HEK293 (cell line): ENCODE data around the gene PCDHGB3.

ENCODE experiments used
- CTCF ChIA-PET: fragments of 350-600 bp; formaldehyde crosslinking; extraction: SDS; loops from one replicate; lab custom pipeline; 2021; ENCODE audit warnings: antibody characterized with exemption; lab: Yijun Ruan, JAX
- POLR2A ChIA-PET: fragments of 300-600 bp; formaldehyde crosslinking; extraction: SDS; loops from one replicate; lab custom pipeline; 2020; ENCODE audit warnings: antibody characterized with exemption, inconsistent platforms; lab: Yijun Ruan, JAX
- H3K27ac ChIP-seq: fragments of 200-500 bp; sonication (Bioruptor generic); 2 replicates; pipeline ENCODE4 v1.5.1; 2014; ENCODE audit warnings: low read depth, low read length, control low read depth, inconsistent platforms; ENCODE audit errors: extremely low read depth
- H3K36me3 ChIP-seq, 2 experiments: fragments of 200-500 bp in 1 of 2; sonication (Bioruptor generic) in 1 of 2; 1 replicate in 1 of 2; 2 replicates in 1 of 2; pipeline ENCODE4 v1.5.1; 2014 to 2017; ENCODE audit warnings: inconsistent platforms in 2 of 2, low read length in 2 of 2; ENCODE audit not compliant: control insufficient read depth in 2 of 2, insufficient read depth in 1 of 2
- H3K4me1 ChIP-seq: fragments of 200-500 bp; sonication (Bioruptor generic); 2 replicates; pipeline ENCODE4 v1.5.1; 2014; ENCODE audit warnings: mild to moderate bottlenecking, low read length, inconsistent platforms; ENCODE audit not compliant: control insufficient read depth, insufficient read depth
- H3K4me3 ChIP-seq: 2 replicates; pipeline ENCODE4 v1.5.1; 2011; ENCODE audit warnings: low read depth, mild to moderate bottlenecking, control low read depth, low read length, moderate library complexity
- H3K9me3 ChIP-seq: fragments of 200-500 bp; sonication (Bioruptor generic); 2 replicates; pipeline ENCODE4 v1.5.1; 2014; ENCODE audit warnings: low read depth, low read length, inconsistent platforms; ENCODE audit not compliant: control insufficient read depth, insufficient read depth
- GFI1B ChIP-seq: fragments of 450-650 bp; formaldehyde crosslinking; IDR thresholded peaks from 2 replicates; pipeline ENCODE4 v1.5.1; 2016; ENCODE audit warnings: missing biosample characterization, missing genetic modification characterization
- PBX3 ChIP-seq: sonication (generic); formaldehyde crosslinking; IDR thresholded peaks from 2 replicates; pipeline ENCODE4 v1.8.1; 2022; ENCODE audit warnings: mild to moderate bottlenecking, moderate library complexity, missing genetic modification reagents
- REST ChIP-seq: fragments of 450-650 bp; formaldehyde crosslinking; IDR thresholded peaks from 2 replicates; pipeline ENCODE4 v1.5.1; 2016; ENCODE audit warnings: missing biosample characterization, missing genetic modification characterization
- ZBTB21 ChIP-seq: fragments of 450-650 bp; formaldehyde crosslinking; IDR thresholded peaks from 2 replicates; pipeline ENCODE4 v1.5.1; 2017; ENCODE audit warnings: missing biosample characterization, missing genetic modification characterization
- ZFHX2 ChIP-seq: fragments of 450-650 bp; formaldehyde crosslinking; conservative IDR thresholded peaks from 2 replicates; pipeline ENCODE4 v1.5.1; 2016; ENCODE audit warnings: missing biosample characterization, missing genetic modification characterization
- ZNF169 ChIP-seq: fragments of 450-650 bp; formaldehyde crosslinking; IDR thresholded peaks from 2 replicates; pipeline ENCODE4 v1.5.1; 2016; ENCODE audit warnings: missing biosample characterization, missing genetic modification characterization
- ZNF513 ChIP-seq: fragments of 450-650 bp; IDR thresholded peaks from 2 replicates; pipeline ENCODE4 v1.5.1; 2018; ENCODE audit warnings: missing biosample characterization, missing genetic modification characterization
- ZNF518A ChIP-seq: fragments of 450-650 bp; formaldehyde crosslinking; conservative IDR thresholded peaks from 2 replicates; pipeline ENCODE4 v1.5.1; 2016; ENCODE audit warnings: low read depth, missing biosample characterization, missing genetic modification characterization
- ZSCAN30 ChIP-seq: fragments of 450-650 bp; IDR thresholded peaks from 2 replicates; pipeline ENCODE4 v1.5.1; 2018; ENCODE audit warnings: missing biosample characterization, mild to moderate bottlenecking, missing genetic modification characterization, moderate library complexity

The PCDHGB3 gene

GRCh38 chr5:141355641-141356040 lies 14.4 kb upstream of the PCDHGB3 start (continued):
- TF ChIP-seq ZNF518A (tag by site-specific recombination): no peak
- no peak for TF ChIP-seq ZSCAN30 (tag by site-specific recombination)
- TF ChIP-seq PBX3 (CRISPR knock-in tag): no peak
- no peak for TF ChIP-seq ZNF169 (tag by site-specific recombination)
- TF ChIP-seq GFI1B: no peak
- no peak for TF ChIP-seq ZBTB21 (tag by site-specific recombination)

GRCh38 chr5:141356133-141356532 lies 13.9 kb upstream of the PCDHGB3 start:
- no peaks in the 10 kb centered on the region for H3K4me1 ChIP-seq
- H3K4me3 ChIP-seq: no peak overlapping the region
- TF ChIP-seq ZNF513 (tag by site-specific recombination): no peak
- H3K36me3 ChIP-seq: no peaks in the 10 kb centered on the region
- H3K27ac ChIP-seq: no peak overlapping the region
- ChIA-PET POLR2A (no interaction called here), CTCF (interaction anchor here (0.5 to 2.6 kb wide), 9 partner anchors 13 to 208 kb away, joined by 3 to 17 read pairs (median 5); partner anchors contain the start of gene PCDHGA2)
- peaks cover 3% of the 10 kb centered on the region; the same call in 1 of the 2 replicates for H3K9me3 ChIP-seq

GRCh38 chr5:141356950-141357349 lies 13.1 kb upstream of the PCDHGB3 start:
- POLR2A ChIA-PET: no interaction called here
- no peaks in the 10 kb centered on the region for H3K36me3 ChIP-seq
- H3K27ac ChIP-seq: no peak overlapping the region
- CTCF ChIA-PET: interaction anchor here (0.8 to 2.2 kb wide), 3 partner anchors 15 to 722 kb away, joined by 3 to 5 read pairs (median 4); no protein-coding TSS in a partner anchor
- no peaks in the 10 kb centered on the region for H3K4me1 ChIP-seq
- H3K9me3 ChIP-seq: peaks cover 3% of the 10 kb centered on the region; the same call in 1 of the 2 replicates
- H3K4me3 ChIP-seq: no peak overlapping the region
- TF ChIP-seq REST (tag by site-specific recombination) (peak; percentile 90), ZFHX2 (tag by site-specific recombination) (no peak)
